RWPE1 (cell line): ENCODE data around the gene SPRED2.

Source experiments
- CTCF ChIA-PET: fragments of 350-600 bp; sonication (Branson Sonifier 250); formaldehyde crosslinking; extraction: SDS; loops from one replicate; lab custom pipeline; 2021; lab: Yijun Ruan, JAX
- POLR2A ChIA-PET: fragments of 400-600 bp; formaldehyde crosslinking; extraction: SDS; loops from one replicate; lab custom pipeline; 2020; ENCODE audit warnings: antibody characterized with exemption; ENCODE audit not compliant: low non-redundant PET; lab: Yijun Ruan, JAX
- DNase-seq: peaks from one replicate; pipeline ENCODE4 v3.0.0; 2012; ENCODE audit warnings: low spot score
- H3K27ac ChIP-seq: fragments of 450-650 bp; 2 replicates; pipeline ENCODE4 v1.5.1; 2017
- TF ChIP-seq, protein P1 (sequence below): fragments of 450-650 bp; conservative IDR thresholded peaks from 2 replicates; pipeline ENCODE4 v1.5.1; 2017; ENCODE audit warnings: low read depth, mild to moderate bottlenecking

SPRED2 gene

DNA sequence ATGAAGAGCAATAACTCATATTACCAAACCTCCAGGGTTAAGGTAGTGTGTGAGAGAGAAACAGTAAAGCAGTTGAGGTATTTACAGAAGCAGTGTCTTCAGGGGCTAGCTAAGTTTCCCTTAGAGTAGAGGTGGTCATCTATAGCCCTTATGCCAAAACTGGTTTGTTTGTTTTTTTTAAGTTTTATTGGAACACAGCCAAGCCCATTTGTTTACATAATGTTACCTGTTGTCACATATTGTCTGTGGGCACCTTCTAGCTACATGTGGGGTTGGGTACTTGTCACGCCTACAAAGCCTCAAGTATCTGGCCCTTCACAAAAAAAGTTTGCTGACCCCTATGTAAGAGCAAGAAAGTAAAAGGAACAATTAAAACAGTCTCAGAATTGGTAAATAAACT lies 165.4 kb downstream of the SPRED2 start:
- H3K27ac ChIP-seq: no peak overlapping the region
- TF ChIP-seq, protein P1, sequence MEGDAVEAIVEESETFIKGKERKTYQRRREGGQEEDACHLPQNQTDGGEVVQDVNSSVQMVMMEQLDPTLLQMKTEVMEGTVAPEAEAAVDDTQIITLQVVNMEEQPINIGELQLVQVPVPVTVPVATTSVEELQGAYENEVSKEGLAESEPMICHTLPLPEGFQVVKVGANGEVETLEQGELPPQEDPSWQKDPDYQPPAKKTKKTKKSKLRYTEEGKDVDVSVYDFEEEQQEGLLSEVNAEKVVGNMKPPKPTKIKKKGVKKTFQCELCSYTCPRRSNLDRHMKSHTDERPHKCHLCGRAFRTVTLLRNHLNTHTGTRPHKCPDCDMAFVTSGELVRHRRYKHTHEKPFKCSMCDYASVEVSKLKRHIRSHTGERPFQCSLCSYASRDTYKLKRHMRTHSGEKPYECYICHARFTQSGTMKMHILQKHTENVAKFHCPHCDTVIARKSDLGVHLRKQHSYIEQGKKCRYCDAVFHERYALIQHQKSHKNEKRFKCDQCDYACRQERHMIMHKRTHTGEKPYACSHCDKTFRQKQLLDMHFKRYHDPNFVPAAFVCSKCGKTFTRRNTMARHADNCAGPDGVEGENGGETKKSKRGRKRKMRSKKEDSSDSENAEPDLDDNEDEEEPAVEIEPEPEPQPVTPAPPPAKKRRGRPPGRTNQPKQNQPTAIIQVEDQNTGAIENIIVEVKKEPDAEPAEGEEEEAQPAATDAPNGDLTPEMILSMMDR: no peak
- no peak for DNase-seq
- CTCF ChIA-PET: interaction anchor here (1.0 kb wide), 1 partner anchor 46 kb away, joined by 3 read pairs; no protein-coding TSS in a partner anchor
- POLR2A ChIA-PET: no interaction called here

DNA sequence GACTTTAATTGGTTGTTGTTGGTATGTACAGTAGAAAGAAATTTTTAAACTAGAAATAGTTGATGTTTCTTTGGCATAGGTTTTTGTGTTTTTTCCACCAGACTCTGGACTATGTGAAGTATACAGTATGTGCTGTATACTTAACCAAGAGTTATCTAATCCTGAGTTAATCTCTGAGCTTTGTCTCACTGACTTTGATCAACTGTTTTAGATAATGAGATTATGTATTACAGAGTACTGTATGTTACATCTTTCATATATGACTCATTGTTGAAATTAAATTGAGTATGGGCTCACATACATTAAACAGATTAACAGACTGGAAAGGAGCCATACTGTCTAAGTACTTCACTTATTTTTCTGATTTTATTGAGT lies 166.7 kb downstream of the SPRED2 start:
- DNase-seq: no peak

DNA sequence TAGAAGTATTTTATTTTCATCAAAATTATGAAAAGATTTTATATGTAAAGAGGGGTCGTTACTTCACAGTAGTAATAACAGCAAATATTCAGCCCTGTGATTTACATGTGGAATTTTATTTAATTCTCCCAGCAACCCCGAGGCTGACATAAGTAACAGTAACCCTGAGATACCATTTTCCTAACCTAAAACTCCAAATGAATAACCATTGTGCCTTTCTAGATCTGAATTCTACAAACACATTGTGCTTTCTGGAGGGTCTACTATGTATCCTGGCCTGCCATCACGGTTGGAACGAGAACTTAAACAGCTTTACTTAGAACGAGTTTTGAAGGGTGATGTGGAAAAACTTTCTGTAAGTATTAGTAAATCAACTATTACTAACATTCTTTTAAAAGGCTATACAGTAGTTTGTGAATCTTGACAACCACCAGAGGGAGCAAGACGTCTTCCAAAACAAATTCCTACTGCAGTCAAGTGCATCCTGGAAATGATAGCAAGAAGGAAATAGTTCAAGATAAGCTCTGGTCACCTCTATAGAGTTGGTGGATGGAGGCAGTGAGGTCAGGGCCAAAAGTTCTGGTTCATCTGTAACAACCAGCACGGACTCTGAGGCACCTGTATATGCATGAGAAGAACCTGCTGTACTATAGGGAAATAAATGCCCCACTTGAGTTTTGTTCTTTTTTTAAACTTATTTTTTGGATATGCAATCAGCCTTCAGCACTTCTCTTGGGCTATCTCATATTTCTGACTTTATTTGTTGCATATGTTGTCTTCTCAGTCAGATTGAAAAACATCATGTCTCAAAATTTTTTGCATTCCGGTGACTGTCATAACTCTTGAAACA lies 167.4 kb downstream of the SPRED2 start:
- H3K27ac ChIP-seq: no peak overlapping the region
- TF ChIP-seq, protein P1: peak; percentile 70
- POLR2A ChIA-PET: no interaction called here
- CTCF ChIA-PET: interaction anchor here (0.6 to 1.2 kb wide), 10 partner anchors 15 to 1953 kb away, joined by 3 to 8 read pairs (median 3); no protein-coding TSS in a partner anchor
- DNase-seq: peak; percentile 35

More for the DNA sequence above, 166.7 kb downstream of the SPRED2 start:
- H3K27ac ChIP-seq: no peak overlapping the region
- POLR2A ChIA-PET: no interaction called here
- TF ChIP-seq, protein P1: no peak
- CTCF ChIA-PET: interaction anchor here (0.5 to 1.2 kb wide), 8 partner anchors 15 to 589 kb away, joined by 3 to 8 read pairs (median 3); no protein-coding TSS in a partner anchor

DNA sequence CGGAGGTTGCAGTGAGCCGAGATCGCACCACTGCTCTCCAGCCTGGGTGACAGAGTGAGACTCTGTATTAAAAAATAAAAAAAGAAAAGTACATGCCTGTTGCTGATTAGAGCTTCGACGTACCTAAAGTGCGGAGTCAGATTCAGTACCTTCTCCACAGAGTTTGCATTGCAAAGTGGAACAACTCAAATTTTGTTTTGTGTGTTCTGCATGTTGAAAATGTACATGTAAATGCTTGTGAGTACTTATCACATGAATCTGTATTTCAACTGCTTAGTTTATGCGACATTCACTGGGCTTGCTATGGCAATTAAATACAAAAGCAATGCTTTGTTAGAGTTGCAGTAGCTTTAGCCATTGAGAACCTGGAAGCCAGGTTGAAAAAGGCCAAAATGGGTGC lies 168.4 kb downstream of the SPRED2 start:
- no peak for DNase-seq
- ChIA-PET POLR2A (no interaction called here), CTCF (no interaction called here)
- TF ChIP-seq, protein P1: no peak
- H3K27ac ChIP-seq: peak overlapping the region; percentile 48

DNA sequence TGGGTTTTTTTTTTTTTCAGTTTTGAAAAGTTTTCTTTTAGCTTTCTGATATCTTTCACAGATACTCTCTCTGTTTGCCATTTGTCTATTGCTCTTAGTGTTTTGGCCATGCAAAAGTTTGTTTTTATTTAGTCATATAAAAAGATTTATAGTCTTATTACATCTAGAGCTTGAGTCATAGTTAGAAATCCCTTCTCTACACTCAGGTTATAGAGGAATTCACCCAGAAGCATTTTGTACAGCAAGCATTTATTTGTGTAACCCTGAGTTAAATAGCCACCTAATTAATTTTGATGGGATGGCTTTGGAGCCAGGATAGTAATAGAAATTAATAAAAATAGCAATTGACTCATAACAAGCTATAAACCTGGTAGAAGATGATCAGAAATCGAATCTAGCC lies 169.1 kb downstream of the SPRED2 start:
- H3K27ac ChIP-seq: peak overlapping the region; percentile 48
- DNase-seq: no peak
- ChIA-PET CTCF (interaction anchor here (0.6 kb wide), 1 partner anchor 1341 kb away, joined by 4 read pairs; no protein-coding TSS in a partner anchor), POLR2A (interaction anchor here (0.5 to 0.6 kb wide), 2 partner anchors 12 to 167 kb away, joined by 4 read pairs; no protein-coding TSS in a partner anchor)
- TF ChIP-seq, protein P1: no peak

DNA sequence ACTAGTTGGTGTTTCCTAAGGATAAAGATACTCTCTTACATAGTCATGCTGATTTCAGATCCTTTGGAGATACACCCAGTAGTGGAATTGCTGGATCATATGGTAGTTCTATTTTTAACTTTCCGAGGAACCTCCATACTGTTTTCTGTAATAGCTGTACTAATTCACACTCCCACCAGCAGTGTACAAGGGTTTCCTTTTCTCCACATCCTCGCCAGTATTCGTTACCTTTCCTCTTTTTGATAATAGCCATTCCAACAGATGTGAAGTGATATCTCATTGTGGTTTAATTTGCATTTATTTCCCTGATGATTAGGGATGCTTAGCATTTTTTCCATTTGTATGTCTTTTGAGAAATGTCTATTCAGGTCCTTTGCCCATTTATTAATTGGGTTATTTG lies 170.7 kb downstream of the SPRED2 start:
- ChIA-PET POLR2A (no interaction called here), CTCF (no interaction called here)
- TF ChIP-seq, protein P1: no peak
- H3K27ac ChIP-seq: no peak overlapping the region
- DNase-seq: no peak
